HepG2 (cell line): ENCODE data around the gene ST14. TPM values are rescaled to one million over a fixed set of nuclear protein-coding genes. Genes with fewer than 3 reads are reported as not detected.

Source experiments
- EHMT2 ChIP-seq: fragments of 200-600 bp; sonication (generic); IDR thresholded peaks from 2 replicates; pipeline ENCODE4 v1.7.0; 2017; ENCODE audit warnings: antibody characterized with exemption, low read depth, low read length, borderline replicate concordance
- ERF ChIP-seq: IDR thresholded peaks from 2 replicates; pipeline ENCODE4 v1.6.1; 2018; ENCODE audit warnings: missing biosample characterization, missing genetic modification reagents
- FOXK1 ChIP-seq: sonication (generic); formaldehyde crosslinking; IDR thresholded peaks from 2 replicates; pipeline ENCODE4 v1.4.0; 2020; ENCODE audit warnings: low read depth, missing genetic modification reagents, borderline replicate concordance
- GTF2F1 ChIP-seq: fragments of 150-350 bp; IDR thresholded peaks from 2 replicates; pipeline ENCODE4 v1.6.1; 2014; ENCODE audit warnings: low read length
- HNRNPH1 ChIP-seq: fragments of 200-400 bp; formaldehyde crosslinking; optimal IDR thresholded peaks from 2 replicates; pipeline ENCODE3; 2017; ENCODE audit warnings: mild to moderate bottlenecking, low read depth, low read length
- IRX3 ChIP-seq: sonication (generic); formaldehyde crosslinking; IDR thresholded peaks from 2 replicates; pipeline ENCODE4 v1.8.1; 2023; ENCODE audit warnings: mild to moderate bottlenecking, low read depth, missing genetic modification reagents, borderline replicate concordance
- ISL2 ChIP-seq: sonication (generic); formaldehyde crosslinking; IDR thresholded peaks from 2 replicates; pipeline ENCODE4 v1.5.0; 2020; ENCODE audit warnings: missing genetic modification reagents
- KAT2B ChIP-seq: fragments of 150-350 bp; IDR thresholded peaks from 2 replicates; pipeline ENCODE4 v1.6.1; 2014; ENCODE audit warnings: low read depth, low read length, borderline replicate concordance
- KMT2B ChIP-seq: IDR thresholded peaks from 2 replicates; pipeline ENCODE4 v1.6.1; 2016; ENCODE audit warnings: missing genetic modification reagents, missing compliant biosample characterization
- ONECUT2 ChIP-seq: sonication (generic); formaldehyde crosslinking; IDR thresholded peaks from 2 replicates; pipeline ENCODE4 v1.4.0; 2020; ENCODE audit warnings: missing genetic modification reagents
- RBM39 ChIP-seq: fragments of 200-400 bp; formaldehyde crosslinking; IDR thresholded peaks from one replicate; pipeline ENCODE4 v1.6.1; 2018; ENCODE audit warnings: antibody characterized with exemption, mild to moderate bottlenecking, low read depth, low read length; ENCODE audit not compliant: poor library complexity, severe bottlenecking
- SRSF9 ChIP-seq: fragments of 200-400 bp; formaldehyde crosslinking; IDR thresholded peaks from 2 replicates; pipeline ENCODE4 v1.6.1; 2018; ENCODE audit warnings: borderline replicate concordance, mild to moderate bottlenecking, low read depth, low read length; ENCODE audit not compliant: insufficient read depth, poor library complexity, severe bottlenecking
- TBX3 ChIP-seq: fragments of 450-650 bp; IDR thresholded peaks from 2 replicates; pipeline ENCODE4 v1.6.1; 2017; ENCODE audit warnings: antibody characterized with exemption, mild to moderate bottlenecking, inconsistent platforms, borderline replicate concordance
- TCF7 ChIP-seq: sonication (generic); IDR thresholded peaks from 2 replicates; pipeline ENCODE4 v1.6.1; 2016; ENCODE audit warnings: antibody characterized with exemption, low read depth
- THAP11 ChIP-seq: IDR thresholded peaks from 2 replicates; pipeline ENCODE4 v1.6.1; 2016; ENCODE audit warnings: missing biosample characterization, missing genetic modification reagents
- ZFP90 ChIP-seq: sonication (generic); formaldehyde crosslinking; IDR thresholded peaks from 2 replicates; pipeline ENCODE4 v1.8.0; 2022; ENCODE audit warnings: missing genetic modification reagents, mild to moderate bottlenecking, inconsistent platforms, borderline replicate concordance
- ZMYM3 ChIP-seq: sonication (generic); formaldehyde crosslinking; IDR thresholded peaks from 2 replicates; pipeline ENCODE4 v1.5.1; 2020; ENCODE audit warnings: mild to moderate bottlenecking, missing genetic modification reagents
- ZNF232 ChIP-seq: sonication (generic); formaldehyde crosslinking; IDR thresholded peaks from 2 replicates; pipeline ENCODE4 v1.4.0; 2020; ENCODE audit warnings: missing genetic modification reagents, borderline replicate concordance
- ZNF256 ChIP-seq: sonication (generic); formaldehyde crosslinking; conservative IDR thresholded peaks from 2 replicates; pipeline ENCODE4 v1.4.0; 2020; ENCODE audit warnings: missing genetic modification reagents
- ZNF496 ChIP-seq: sonication (generic); formaldehyde crosslinking; IDR thresholded peaks from 2 replicates; pipeline ENCODE4 v1.8.1; 2023; ENCODE audit warnings: mild to moderate bottlenecking, moderate library complexity, missing genetic modification reagents; ENCODE audit not compliant: insufficient replicate concordance
- ZNF652 ChIP-seq: IDR thresholded peaks from 2 replicates; pipeline ENCODE4 v1.6.1; 2016; ENCODE audit warnings: low read depth, borderline replicate concordance
- ZNF850 ChIP-seq: sonication (generic); formaldehyde crosslinking; conservative IDR thresholded peaks from 2 replicates; pipeline ENCODE4 v1.9.0; 2021; ENCODE audit warnings: mild to moderate bottlenecking, missing genetic modification reagents
- polyA plus RNA-seq, 8 experiments: library from polyadenylated mRNA; depleted of rRNA in 3 of 8; stranded (reverse) in 7 of 8; unstranded in 1 of 8; fragments of >200 nt; fragmentation: Illumina TruSeq in 4 of 8; extraction: Trizol in 4 of 8; gene quantifications; 2 replicates each; pipeline versions ENCODE4 v1.2.1 to v1.2.3, GENCODE V29; 2011 to 2016; ENCODE audit warnings: low read depth in 4 of 8, missing spikeins in 1 of 8, mixed read lengths in 1 of 8; ENCODE audit not compliant: insufficient read depth in 1 of 8
- total RNA-seq, 5 experiments: library from RNA; depleted of rRNA; stranded (reverse); fragments of >200 nt; fragmentation: Illumina TruSeq; extraction: Trizol; gene quantifications; 2 replicates each; pipeline ENCODE4 v1.2.3, GENCODE V29; 2016; ENCODE audit warnings: low read depth in 1 of 5
- TF ChIP-seq, protein P1 (sequence below): sonication (generic); formaldehyde crosslinking; IDR thresholded peaks from 2 replicates; pipeline ENCODE4 v1.4.0; 2020; ENCODE audit warnings: missing genetic modification reagents, borderline replicate concordance
- TF ChIP-seq, protein P2 (sequence below): sonication (generic); formaldehyde crosslinking; IDR thresholded peaks from 2 replicates; pipeline ENCODE4 v1.4.0; 2020; ENCODE audit warnings: missing genetic modification reagents
- TF ChIP-seq, protein P3 (sequence below): IDR thresholded peaks from 2 replicates; pipeline ENCODE4 v1.6.1; 2012; ENCODE audit warnings: low read depth, low read length, improper control_type of control experiment
- TF ChIP-seq, protein P4 (sequence below): sonication (generic); formaldehyde crosslinking; IDR thresholded peaks from 2 replicates; pipeline ENCODE4 v1.8.0; 2022; ENCODE audit warnings: missing genetic modification reagents, mild to moderate bottlenecking, inconsistent platforms, borderline replicate concordance

ST14 gene
- total and polyA plus RNA-seq, 2 of the 13 experiments (the other 11 are each of a cell fraction or from before 2014, with no cell fraction given) = 0.88 to 1.4 TPM

DNA sequence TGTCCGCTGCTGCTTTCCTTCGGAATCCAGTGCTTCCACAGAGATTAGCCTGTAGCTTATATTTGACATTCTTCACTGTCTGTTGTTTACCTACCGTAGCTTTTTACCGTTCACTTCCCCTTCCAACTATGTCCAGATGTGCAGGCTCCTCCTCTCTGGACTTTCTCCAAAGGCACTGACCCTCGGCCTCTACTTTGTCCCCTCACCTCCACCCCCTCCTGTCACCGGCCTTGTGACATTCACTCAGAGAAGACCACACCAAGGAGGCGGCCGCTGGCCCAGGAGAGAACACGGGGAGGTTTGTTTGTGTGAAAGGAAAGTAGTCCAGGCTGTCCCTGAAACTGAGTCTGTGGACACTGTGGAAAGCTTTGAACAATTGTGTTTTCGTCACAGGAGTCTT lies 15.4 kb upstream of the ST14 start (continued):
- TF ChIP-seq, protein P1, sequence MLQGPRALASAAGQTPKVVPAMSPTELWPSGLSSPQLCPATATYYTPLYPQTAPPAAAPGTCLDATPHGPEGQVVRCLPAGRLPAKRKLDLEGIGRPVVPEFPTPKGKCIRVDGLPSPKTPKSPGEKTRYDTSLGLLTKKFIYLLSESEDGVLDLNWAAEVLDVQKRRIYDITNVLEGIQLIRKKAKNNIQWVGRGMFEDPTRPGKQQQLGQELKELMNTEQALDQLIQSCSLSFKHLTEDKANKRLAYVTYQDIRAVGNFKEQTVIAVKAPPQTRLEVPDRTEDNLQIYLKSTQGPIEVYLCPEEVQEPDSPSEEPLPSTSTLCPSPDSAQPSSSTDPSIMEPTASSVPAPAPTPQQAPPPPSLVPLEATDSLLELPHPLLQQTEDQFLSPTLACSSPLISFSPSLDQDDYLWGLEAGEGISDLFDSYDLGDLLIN (CRISPR knock-in tag) = no peak
- TF ChIP-seq KMT2B (CRISPR knock-in tag) = peak; percentile 54
- peak; percentile 23; the same call in 1 of the 2 replicates for TF ChIP-seq ZNF652
- peak; percentile 53 for TF ChIP-seq THAP11 (CRISPR knock-in tag)
- no peak for TF ChIP-seq IRX3 (CRISPR knock-in tag)
- TF ChIP-seq ERF (CRISPR knock-in tag) = peak; percentile 59; the same call in 1 of the 2 replicates
- TF ChIP-seq SRSF9 = no peak
- no peak for TF ChIP-seq ZNF496
- no peak for TF ChIP-seq ZNF256 (CRISPR knock-in tag)
- TF ChIP-seq, protein P2, sequence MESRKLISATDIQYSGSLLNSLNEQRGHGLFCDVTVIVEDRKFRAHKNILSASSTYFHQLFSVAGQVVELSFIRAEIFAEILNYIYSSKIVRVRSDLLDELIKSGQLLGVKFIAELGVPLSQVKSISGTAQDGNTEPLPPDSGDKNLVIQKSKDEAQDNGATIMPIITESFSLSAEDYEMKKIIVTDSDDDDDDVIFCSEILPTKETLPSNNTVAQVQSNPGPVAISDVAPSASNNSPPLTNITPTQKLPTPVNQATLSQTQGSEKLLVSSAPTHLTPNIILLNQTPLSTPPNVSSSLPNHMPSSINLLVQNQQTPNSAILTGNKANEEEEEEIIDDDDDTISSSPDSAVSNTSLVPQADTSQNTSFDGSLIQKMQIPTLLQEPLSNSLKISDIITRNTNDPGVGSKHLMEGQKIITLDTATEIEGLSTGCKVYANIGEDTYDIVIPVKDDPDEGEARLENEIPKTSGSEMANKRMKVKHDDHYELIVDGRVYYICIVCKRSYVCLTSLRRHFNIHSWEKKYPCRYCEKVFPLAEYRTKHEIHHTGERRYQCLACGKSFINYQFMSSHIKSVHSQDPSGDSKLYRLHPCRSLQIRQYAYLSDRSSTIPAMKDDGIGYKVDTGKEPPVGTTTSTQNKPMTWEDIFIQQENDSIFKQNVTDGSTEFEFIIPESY (CRISPR knock-in tag) = no peak
- no peak for TF ChIP-seq TCF7
- TF ChIP-seq EHMT2 = no peak
- TF ChIP-seq KAT2B = no peak
- no peak for TF ChIP-seq ZNF232 (CRISPR knock-in tag)
- TF ChIP-seq GTF2F1 = no peak
- TF ChIP-seq ONECUT2 (CRISPR knock-in tag) = 0 out of 2 replicates have a peak, but pooled peaks have one; percentile 7
- peak; percentile 84 for TF ChIP-seq ISL2
- no peak for TF ChIP-seq ZNF850 (CRISPR knock-in tag)
- no peak for TF ChIP-seq RBM39
- TF ChIP-seq ZMYM3 (CRISPR knock-in tag) = no peak
- TF ChIP-seq, protein P3, sequence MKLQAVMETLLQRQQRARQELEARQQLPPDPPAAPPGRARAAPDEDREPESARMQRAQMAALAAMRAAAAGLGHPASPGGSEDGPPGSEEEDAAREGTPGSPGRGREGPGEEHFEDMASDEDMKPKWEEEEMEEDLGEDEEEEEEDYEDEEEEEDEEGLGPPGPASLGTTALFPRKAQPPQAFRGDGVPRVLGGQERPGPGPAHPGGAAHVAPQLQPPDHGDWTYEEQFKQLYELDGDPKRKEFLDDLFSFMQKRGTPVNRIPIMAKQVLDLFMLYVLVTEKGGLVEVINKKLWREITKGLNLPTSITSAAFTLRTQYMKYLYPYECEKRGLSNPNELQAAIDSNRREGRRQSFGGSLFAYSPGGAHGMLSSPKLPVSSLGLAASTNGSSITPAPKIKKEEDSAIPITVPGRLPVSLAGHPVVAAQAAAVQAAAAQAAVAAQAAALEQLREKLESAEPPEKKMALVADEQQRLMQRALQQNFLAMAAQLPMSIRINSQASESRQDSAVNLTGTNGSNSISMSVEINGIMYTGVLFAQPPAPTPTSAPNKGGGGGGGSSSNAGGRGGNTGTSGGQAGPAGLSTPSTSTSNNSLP = no peak
- TF ChIP-seq FOXK1 (CRISPR knock-in tag) = peak; percentile 70; the same call in 1 of the 2 replicates
- no peak for TF ChIP-seq TBX3
- no peak for TF ChIP-seq ZFP90 (CRISPR knock-in tag)
- no peak for TF ChIP-seq HNRNPH1
- TF ChIP-seq, protein P4, sequence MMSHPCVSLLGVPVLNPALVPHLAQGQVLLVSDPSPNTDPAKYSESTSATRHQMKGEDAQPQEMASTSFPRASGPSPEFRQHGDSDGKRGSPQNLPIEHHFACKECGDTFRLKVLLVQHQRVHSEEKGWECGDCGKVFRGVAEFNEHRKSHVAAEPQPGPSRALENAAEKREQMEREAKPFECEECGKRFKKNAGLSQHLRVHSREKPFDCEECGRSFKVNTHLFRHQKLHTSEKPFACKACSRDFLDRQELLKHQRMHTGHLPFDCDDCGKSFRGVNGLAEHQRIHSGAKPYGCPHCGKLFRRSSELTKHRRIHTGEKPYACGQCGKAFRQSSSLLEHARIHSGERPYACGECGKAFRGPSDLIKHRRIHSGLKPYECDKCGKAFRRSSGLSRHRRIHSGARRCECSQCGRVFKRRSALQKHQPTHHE (CRISPR knock-in tag) = no peak
